Stomach (tissue), 9 donors: ENCODE data around the gene PRDM5. TPM values are rescaled to one million over a fixed set of nuclear protein-coding genes. Genes with fewer than 3 reads are reported as not detected.

ENCODE experiments used
- DNase-seq, 2 donors: peaks; one replicate each; pipeline versions ENCODE4 v3.0.0 to v3.0.0-alpha.2; 2013 to 2019
- H3K27ac ChIP-seq, 5 donors: fragments of 200-600 bp in 4 of 5; sonication (generic) in 4 of 5; one replicate each; pipeline ENCODE4 v1.5.1; 2013 to 2019; ENCODE audit warnings: mild to moderate bottlenecking in 1 of 5, moderate library complexity in 1 of 5
- H3K27me3 ChIP-seq, 3 donors: fragments of 200-600 bp; sonication (generic); one replicate each; pipeline ENCODE4 v1.5.1; 2017 to 2019; ENCODE audit warnings: mixed run types in 1 of 3
- H3K36me3 ChIP-seq, 4 donors: fragments of 200-600 bp; sonication (generic); 1 replicate in 3 of 4; 2 replicates in 1 of 4; pipeline ENCODE4 v1.5.1; 2016 to 2019
- H3K4me1 ChIP-seq, 4 donors: fragments of 200-600 bp; sonication (generic); one replicate each; pipeline ENCODE4 v1.5.1; 2016 to 2019
- H3K4me3 ChIP-seq, 4 donors: fragments of 200-600 bp; sonication (generic) in 3 of 4; one replicate each; pipeline ENCODE4 v1.5.1; 2016 to 2019; ENCODE audit warnings: mild to moderate bottlenecking in 1 of 4
- H3K9me3 ChIP-seq, 4 donors: fragments of 200-600 bp; sonication (generic); one replicate each; pipeline ENCODE4 v1.5.1; 2016 to 2019
- EP300 ChIP-seq: sonication (generic); formaldehyde crosslinking; IDR thresholded peaks from one replicate; pipeline ENCODE4 v1.6.1; 2017; ENCODE audit warnings: antibody characterized with exemption
- POLR2A ChIP-seq, 4 donors: fragments of 450-650 bp; IDR thresholded peaks; one replicate each; pipeline ENCODE4 v1.6.1; 2016; ENCODE audit warnings: antibody characterized with exemption in 4 of 4, control low read depth in 2 of 4, mild to moderate bottlenecking in 1 of 4, moderate library complexity in 1 of 4
- POLR2AphosphoS5 ChIP-seq, 3 donors: sonication (generic); formaldehyde crosslinking; IDR thresholded peaks; one replicate each; pipeline ENCODE4 v1.6.1; 2016; ENCODE audit warnings: antibody characterized with exemption in 3 of 3
- WGBS, 5 donors: extraction: QIAGEN DNeasy Blood & Tissue Kit in 3 of 5; methylation state at CpG; one replicate each; pipeline versions ENCODE4 v1.1.5 to v1.1.7; 2013 to 2018; 5-methylcytosine and 5-hydroxymethylcytosine counted together
- intact Hi-C: fragments of 100-400 bp; cut with DNase I; formaldehyde crosslinking; loops from one replicate; pipeline ENCODE4 v1.15.1; 2023; ENCODE audit warnings: low total_unique reads
- polyA plus RNA-seq, 3 donors: library from polyadenylated mRNA; stranded (reverse); fragments of 200-250 nt; gene quantifications; one replicate each; pipeline ENCODE4 v1.2.3, GENCODE V29; 2013
- total RNA-seq, 5 donors: library from RNA; depleted of rRNA; stranded (reverse); fragments of >200 nt; gene quantifications; one replicate each; pipeline versions ENCODE4 v1.1.0 to v1.2.3, GENCODE V29; 2014 to 2016
- TF ChIP-seq, protein P1 (sequence below), 7 experiments: fragments of 450-650 bp in 4 of 7; fragments of 200-600 bp in 3 of 7; sonication (generic) in 3 of 7; IDR thresholded peaks; one replicate each; pipeline ENCODE4 v1.5.1; 2016 to 2019; ENCODE audit warnings: antibody characterized with exemption in 7 of 7, control low read depth in 2 of 7, mild to moderate bottlenecking in 1 of 7
- donor health status: healthy with polysubstance abuse.
- donor health status: Bipolar disorder and iron deficiency.
- donor health status: healthy.

The PRDM5 gene
- total and polyA plus RNA-seq, 8 donors: 1.5 to 64.7 (median 10.7) TPM

DNA sequence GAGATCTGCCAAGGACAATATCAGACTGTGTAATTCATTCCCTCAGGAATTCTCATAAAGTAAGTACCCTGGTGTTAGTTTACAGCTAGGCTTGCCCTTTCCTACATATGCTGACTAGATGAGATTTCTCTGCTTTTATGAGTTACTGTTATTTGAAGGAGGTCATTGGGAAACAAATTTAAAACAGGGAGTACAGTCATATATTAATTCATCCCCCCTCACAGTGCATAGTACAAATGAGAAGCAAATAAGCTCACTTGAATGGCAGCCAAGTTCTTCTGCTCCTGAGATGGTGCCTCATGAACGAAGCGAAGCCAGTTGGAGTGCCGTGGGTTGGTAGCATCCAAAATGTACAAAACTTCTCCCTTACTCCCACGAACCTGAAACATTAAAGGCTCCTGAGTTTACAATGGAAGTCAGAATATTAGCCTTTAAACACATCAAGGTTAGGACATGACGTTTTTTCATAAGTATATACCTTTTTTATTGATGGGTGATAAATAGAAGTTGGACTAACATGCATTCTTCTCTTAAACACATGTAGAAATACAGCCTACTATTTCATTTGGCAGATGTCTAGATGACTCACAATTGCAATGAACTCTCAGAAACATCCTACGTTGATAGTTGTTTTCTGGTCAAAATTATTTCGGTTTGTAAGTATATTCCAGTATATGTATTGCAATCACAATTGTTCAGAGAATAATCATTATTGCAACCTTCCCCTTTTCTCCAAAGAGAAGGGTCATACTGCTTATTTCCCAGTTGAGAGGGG, 69.2 kb downstream of the PRDM5 start:
- Histone ChIP-seq H3K27me3 (no peaks in the 10 kb centered on the region), H3K36me3 (no peaks in the 10 kb centered on the region), H3K9me3 (no peaks in the 10 kb centered on the region), H3K4me1 (peaks cover 0 to 6% (median 0%) of the 10 kb centered on the region in 4 donors), H3K4me3 (no peak overlapping the region), H3K27ac (no peak overlapping the region)
- TF ChIP-seq POLR2AphosphoS5 (IDR thresholded peaks at IDR 0.05): no peak
- TF ChIP-seq POLR2A (IDR thresholded peaks at IDR 0.05): no peak
- TF ChIP-seq EP300: no peak
- TF ChIP-seq, protein P1, sequence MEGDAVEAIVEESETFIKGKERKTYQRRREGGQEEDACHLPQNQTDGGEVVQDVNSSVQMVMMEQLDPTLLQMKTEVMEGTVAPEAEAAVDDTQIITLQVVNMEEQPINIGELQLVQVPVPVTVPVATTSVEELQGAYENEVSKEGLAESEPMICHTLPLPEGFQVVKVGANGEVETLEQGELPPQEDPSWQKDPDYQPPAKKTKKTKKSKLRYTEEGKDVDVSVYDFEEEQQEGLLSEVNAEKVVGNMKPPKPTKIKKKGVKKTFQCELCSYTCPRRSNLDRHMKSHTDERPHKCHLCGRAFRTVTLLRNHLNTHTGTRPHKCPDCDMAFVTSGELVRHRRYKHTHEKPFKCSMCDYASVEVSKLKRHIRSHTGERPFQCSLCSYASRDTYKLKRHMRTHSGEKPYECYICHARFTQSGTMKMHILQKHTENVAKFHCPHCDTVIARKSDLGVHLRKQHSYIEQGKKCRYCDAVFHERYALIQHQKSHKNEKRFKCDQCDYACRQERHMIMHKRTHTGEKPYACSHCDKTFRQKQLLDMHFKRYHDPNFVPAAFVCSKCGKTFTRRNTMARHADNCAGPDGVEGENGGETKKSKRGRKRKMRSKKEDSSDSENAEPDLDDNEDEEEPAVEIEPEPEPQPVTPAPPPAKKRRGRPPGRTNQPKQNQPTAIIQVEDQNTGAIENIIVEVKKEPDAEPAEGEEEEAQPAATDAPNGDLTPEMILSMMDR (IDR thresholded peaks at IDR 0.05): no peak
- WGBS, 5 donors: 74 to 92% (median 86%) methylated on average over 7 of the region's 7 CpGs
- intact Hi-C loops: no loop called here
- no peak for DNase-seq

DNA sequence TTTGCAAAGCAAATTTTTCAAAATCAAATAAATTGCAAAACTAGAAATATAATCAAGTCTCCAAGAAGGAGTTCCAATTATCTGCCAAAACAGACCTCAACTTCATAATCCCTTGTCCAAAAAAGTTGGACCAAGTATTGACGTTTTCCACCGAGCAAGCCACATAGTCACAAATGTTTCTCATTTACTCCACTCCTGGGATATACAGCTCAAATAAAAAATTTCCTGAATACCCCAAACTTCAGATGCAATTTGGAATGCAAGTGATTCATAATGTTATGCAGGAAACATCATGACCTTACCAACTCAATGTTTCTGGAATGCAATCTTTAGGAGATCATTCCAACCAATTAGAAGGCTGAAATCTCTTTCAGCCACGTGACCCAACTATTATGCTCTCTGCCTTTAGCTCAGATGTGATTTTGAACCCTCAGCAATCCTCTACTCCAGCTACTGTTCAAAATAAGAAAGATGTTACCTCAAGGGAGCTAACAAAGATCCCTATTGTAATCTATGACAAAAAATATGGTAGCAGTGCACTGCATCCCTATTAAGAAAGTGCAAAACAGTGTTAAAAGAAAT, 72.4 kb downstream of the PRDM5 start:
- Histone ChIP-seq H3K27me3 (no peaks in the 10 kb centered on the region), H3K9me3 (no peaks in the 10 kb centered on the region), H3K27ac (no peak overlapping the region), H3K4me1 (peaks cover 0 to under 1% (median 0%) of the 10 kb centered on the region in 4 donors), H3K36me3 (no peaks in the 10 kb centered on the region), H3K4me3 (no peak overlapping the region)
- WGBS, 5 donors: 73 to 92% (median 81%) methylated on average over 3 of the region's 3 CpGs
- DNase-seq: no peak
- TF ChIP-seq POLR2A (IDR thresholded peaks at IDR 0.05) (no peak), POLR2AphosphoS5 (IDR thresholded peaks at IDR 0.05) (no peak)
- intact Hi-C loops: no loop called here

DNA sequence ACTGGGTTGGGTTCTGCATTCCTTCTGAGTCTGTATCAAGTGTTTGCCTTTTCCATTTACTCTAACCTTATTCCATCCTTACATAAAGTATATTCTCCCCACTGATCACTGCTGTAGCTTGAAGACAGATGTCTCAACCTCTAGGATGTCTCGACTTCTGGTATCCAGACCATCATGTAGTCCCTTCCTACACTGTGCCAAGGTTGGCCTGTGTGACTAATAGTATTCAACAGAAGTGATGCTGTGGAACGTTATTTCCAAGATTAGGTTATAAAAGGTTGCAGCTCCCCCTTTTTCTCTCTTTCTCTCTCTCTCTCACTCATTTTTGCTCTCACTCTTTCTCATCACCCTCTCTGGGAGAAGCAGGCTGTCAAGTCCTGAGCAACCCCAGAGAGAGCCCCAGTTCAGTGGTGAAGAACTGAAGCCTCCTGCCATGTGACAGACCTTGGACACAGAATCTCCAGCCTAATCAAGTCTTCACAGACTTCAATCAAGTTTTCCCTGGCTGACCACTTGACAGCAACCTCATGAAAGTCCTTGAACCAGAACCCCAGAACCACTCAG, 75.4 kb downstream of the PRDM5 start:
- H3K4me3 ChIP-seq: no peak overlapping the region
- intact Hi-C loops: no loop called here
- 74 to 94% (median 82%) methylated on average over 2 of the region's 2 CpGs for WGBS, 5 donors
- no peak for TF ChIP-seq POLR2A (IDR thresholded peaks at IDR 0.05)
- no peak for TF ChIP-seq POLR2AphosphoS5 (IDR thresholded peaks at IDR 0.05)
- TF ChIP-seq, protein P1 (IDR thresholded peaks at IDR 0.05): no peak
- TF ChIP-seq EP300: no peak
- H3K4me1 ChIP-seq: peaks cover 0 to 5% (median 1%) of the 10 kb centered on the region in 4 donors
- no peak overlapping the region for H3K27ac ChIP-seq
- no peaks in the 10 kb centered on the region for H3K27me3 ChIP-seq
- DNase-seq: no peak
- H3K36me3 ChIP-seq: no peaks in the 10 kb centered on the region
- no peaks in the 10 kb centered on the region for H3K9me3 ChIP-seq

DNA sequence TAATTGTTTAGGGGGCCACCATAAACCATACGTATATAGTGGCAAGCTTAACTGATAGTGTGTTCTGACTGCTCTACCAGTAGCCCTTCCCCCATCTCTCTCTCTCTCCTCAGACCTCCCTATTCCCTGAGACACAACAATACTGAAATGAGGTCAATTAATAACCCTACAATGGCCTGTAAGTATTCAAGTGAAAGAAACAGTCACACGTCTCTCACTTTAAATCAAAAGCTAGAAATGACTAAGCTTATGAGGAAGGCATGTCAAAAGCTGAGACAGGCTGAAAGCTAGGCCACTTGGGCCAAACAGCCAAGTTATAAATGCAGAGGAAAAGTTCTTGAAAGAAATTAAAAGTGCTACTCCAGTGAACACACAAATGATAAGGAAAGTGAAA, 78.0 kb downstream of the PRDM5 start:
- Histone ChIP-seq H3K27me3 (no peaks in the 10 kb centered on the region), H3K4me3 (no peak overlapping the region), H3K36me3 (no peaks in the 10 kb centered on the region), H3K9me3 (no peaks in the 10 kb centered on the region), H3K27ac (no peak overlapping the region), H3K4me1 (peaks cover 0 to 9% (median 2%) of the 10 kb centered on the region in 4 donors)
- no peak for DNase-seq
- TF ChIP-seq, protein P1 (IDR thresholded peaks at IDR 0.05): no peak
- no peak for TF ChIP-seq POLR2AphosphoS5 (IDR thresholded peaks at IDR 0.05)
- TF ChIP-seq EP300: no peak
- no peak for TF ChIP-seq POLR2A (IDR thresholded peaks at IDR 0.05)
- 51 to 73% (median 60%) methylated on average over 2 of the region's 2 CpGs for WGBS, 5 donors
- intact Hi-C loops: no loop called here
